ENCODE results near the gene KDM1A.
A peak's percentile ranks its signal among the peaks of the same experiment; 100 is the strongest.

The KDM1A gene

GRCh38 chr1:23069675-23070074 lies 50.4 kb downstream of the KDM1A start:
- no peak for DNase-seq

- DNase-seq: no peak
These were observed 54.7 kb downstream of the KDM1A start for GRCh38 chr1:23074012-23074411.

GRCh38 chr1:23079025-23079424 lies 59.8 kb downstream of the KDM1A start:
- DNase-seq: no peak

GRCh38 chr1:23080885-23081284 lies 61.6 kb downstream of the KDM1A start:
- no peak for DNase-seq

GRCh38 chr1:23081376-23081775 lies 62.1 kb downstream of the KDM1A start:
- DNase-seq: no peak

- DNase-seq: no peak
These were observed 64.6 kb downstream of the KDM1A start for GRCh38 chr1:23083714-23084480.

- DNase-seq: no peak
These were observed 65.6 kb downstream of the KDM1A start for GRCh38 chr1:23084880-23085279.

GRCh38 chr1:23085696-23086095 lies 66.4 kb downstream of the KDM1A start:
- no peak for DNase-seq

GRCh38 chr1:23088027-23088426 lies 68.8 kb downstream of the KDM1A start:
- no peak for DNase-seq

GRCh38 chr1:23090056-23090455 lies 70.8 kb downstream of the KDM1A start:
- DNase-seq: no peak

GRCh38 chr1:23091545-23091944 lies 72.3 kb downstream of the KDM1A start:
- DNase-seq: no peak

GRCh38 chr1:23092447-23092846 lies 73.2 kb downstream of the KDM1A start:
- DNase-seq: no peak

- DNase-seq: no peak
These were observed 78.0 kb downstream of the KDM1A start for GRCh38 chr1:23097316-23097715.

GRCh38 chr1:23098463-23099170 lies 79.3 kb downstream of the KDM1A start:
- DNase-seq: peak in 45 of 56 donors; percentile 5 to 77 (median 29)

- DNase-seq: no peak
These were observed 79.9 kb downstream of the KDM1A start for GRCh38 chr1:23099171-23099536.

- DNase-seq: peak in 3 of 56 donors; percentile 8 to 18 (median 16)
These were observed 80.9 kb downstream of the KDM1A start for GRCh38 chr1:23100074-23100748.

GRCh38 chr1:23101101-23101827 lies 82.0 kb downstream of the KDM1A start:
- no peak for DNase-seq

- DNase-seq: no peak
These were observed 82.6 kb downstream of the KDM1A start for GRCh38 chr1:23101887-23102286.

- DNase-seq: no peak
These were observed 83.0 kb downstream of the KDM1A start for GRCh38 chr1:23102289-23102688.

- no peak for DNase-seq
These were observed 84.0 kb downstream of the KDM1A start for GRCh38 chr1:23103001-23103889.

Measured in nucleus accumbens (tissue), 56 donors.